Measurements from ENCODE around the gene HAS3. TPM values are rescaled to one million over a fixed set of nuclear protein-coding genes. Genes with fewer than 3 reads are reported as not detected.

Gene HAS3
- total RNA-seq, 2 experiments from 2014 or later, result 0.67 to 0.84 TPM

DNA sequence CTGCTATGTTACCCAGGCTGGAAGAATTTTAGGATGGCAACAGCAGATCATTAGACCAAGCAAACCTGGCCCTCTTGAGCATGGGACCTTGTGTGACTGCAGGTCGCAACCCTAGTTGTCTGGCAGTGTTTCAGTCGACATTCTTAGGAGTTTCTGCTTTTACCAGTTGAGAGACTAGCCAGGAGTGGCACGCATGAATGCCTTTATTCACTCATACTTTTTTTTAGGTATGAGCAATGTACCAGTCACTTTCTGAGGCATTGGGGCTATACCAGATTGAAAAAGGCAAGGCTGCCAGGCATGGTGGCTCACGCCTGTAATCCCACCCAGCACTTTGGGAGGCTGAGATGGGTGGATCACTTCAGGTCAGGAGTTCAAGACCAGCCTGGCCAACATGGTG lies 28.2 kb upstream of the HAS3 start:
- no peaks in the 10 kb centered on the region for H3K4me1 Mint-ChIP-seq
- no peaks in the 10 kb centered on the region for H3K36me3 Mint-ChIP-seq (ENCODE audit: low read depth)
- POLR2A ChIA-PET, result interaction anchor here (0.7 kb wide), 1 partner anchor 412 kb away, joined by 3 read pairs; no protein-coding TSS in a partner anchor
- H3K9me3 Mint-ChIP-seq, result no peaks in the 10 kb centered on the region
- CTCF ChIA-PET, result no interaction called here
- DNase-seq, result no peak
- H3K27ac Mint-ChIP-seq, result no peak overlapping the region
- no peak overlapping the region for H3K4me3 Mint-ChIP-seq
- H3K27me3 Mint-ChIP-seq, result no peaks in the 10 kb centered on the region

DNA sequence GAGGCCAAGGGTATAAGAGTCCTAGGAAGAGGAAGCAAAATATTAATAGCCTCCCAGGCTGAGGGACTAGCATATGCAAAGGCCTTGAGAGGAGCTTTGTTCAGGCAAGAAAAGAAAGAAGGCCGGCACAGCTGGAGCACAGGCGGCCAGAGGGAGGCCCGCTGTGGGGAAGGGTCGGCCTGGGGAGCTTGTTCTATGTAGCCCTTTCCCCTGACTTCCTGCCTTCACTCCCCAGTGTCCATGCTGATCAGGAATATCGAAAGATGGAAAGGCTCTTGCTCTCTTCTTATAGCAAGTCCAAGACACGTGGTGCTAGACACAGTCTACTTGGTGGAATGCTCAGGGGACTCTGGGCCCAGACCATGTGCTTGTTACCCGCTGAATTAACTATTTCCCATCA lies 27.4 kb upstream of the HAS3 start:
- no peak for DNase-seq
- Mint-ChIP-seq H3K36me3 (ENCODE audit: low read depth) (peaks cover 3% of the 10 kb centered on the region), H3K4me3 (no peak overlapping the region), H3K27ac (no peak overlapping the region), H3K9me3 (no peaks in the 10 kb centered on the region), H3K27me3 (no peaks in the 10 kb centered on the region), H3K4me1 (no peaks in the 10 kb centered on the region)
- CTCF ChIA-PET, result no interaction called here
- POLR2A ChIA-PET, result no interaction called here

DNA sequence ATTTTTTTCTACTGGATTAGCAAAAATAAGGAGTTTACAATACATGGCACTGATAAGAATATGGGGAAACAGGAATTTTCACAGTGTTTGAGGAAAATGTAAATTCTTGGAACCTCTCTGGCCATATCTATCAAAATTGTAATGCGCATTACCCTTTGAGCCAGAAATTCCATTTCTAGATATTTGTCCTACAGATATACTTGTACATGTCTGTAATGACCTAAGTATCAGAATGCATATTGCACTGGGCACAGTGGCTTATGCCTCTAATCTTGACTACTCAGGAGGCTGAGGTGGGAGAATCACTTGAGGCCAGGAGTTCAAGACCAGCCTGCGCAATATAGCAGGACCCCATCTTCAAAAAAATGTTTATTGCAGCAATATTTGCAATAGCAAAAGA lies 25.8 kb upstream of the HAS3 start:
- ChIA-PET POLR2A (no interaction called here), CTCF (no interaction called here)
- no peaks in the 10 kb centered on the region for H3K9me3 Mint-ChIP-seq
- no peak overlapping the region for H3K27ac Mint-ChIP-seq
- H3K36me3 Mint-ChIP-seq (ENCODE audit: low read depth), result peaks cover 3% of the 10 kb centered on the region
- no peaks in the 10 kb centered on the region for H3K4me1 Mint-ChIP-seq
- no peak for DNase-seq
- no peak overlapping the region for H3K4me3 Mint-ChIP-seq
- no peaks in the 10 kb centered on the region for H3K27me3 Mint-ChIP-seq

DNA sequence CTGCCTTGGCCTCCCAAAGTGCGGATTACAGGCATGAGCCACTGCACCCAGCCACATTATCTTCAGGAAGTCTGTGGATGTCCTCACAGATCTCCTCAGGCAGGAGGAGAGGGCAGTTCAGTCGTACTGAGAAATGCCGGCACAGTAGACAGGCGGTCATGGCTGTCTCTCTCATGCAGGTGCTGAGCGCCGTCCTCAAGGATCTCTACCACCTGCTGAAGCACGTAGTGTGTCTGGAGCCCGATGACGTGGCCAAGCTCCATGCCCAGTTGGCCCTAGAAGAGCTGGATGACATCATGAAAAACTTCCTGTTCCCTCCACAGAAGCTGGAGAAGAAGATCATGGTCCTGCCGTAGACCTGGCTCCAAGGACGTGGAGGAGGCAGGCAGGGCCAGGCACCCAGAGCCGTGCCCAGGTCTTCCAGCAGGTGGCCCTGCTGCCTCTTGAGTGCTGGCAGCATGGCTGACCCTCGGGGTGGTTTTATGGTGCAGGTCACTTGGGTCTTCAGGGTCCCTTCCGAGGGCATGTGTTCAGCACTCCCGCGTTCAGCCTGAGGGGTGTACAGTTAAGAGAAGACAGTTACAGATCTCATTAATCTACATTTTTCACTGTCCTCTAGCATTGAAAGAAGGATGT lies 22.0 kb upstream of the HAS3 start:
- Mint-ChIP-seq H3K4me3 (no peak overlapping the region), H3K4me1 (peaks cover 10% of the 10 kb centered on the region), H3K9me3 (no peaks in the 10 kb centered on the region), H3K36me3 (ENCODE audit: low read depth) (peaks cover 13% of the 10 kb centered on the region), H3K27ac (no peak overlapping the region), H3K27me3 (no peaks in the 10 kb centered on the region)
- DNase-seq, result no peak
- ChIA-PET CTCF (interaction anchor here (1.2 kb wide), 1 partner anchor 18 kb away, joined by 3 read pairs; no protein-coding TSS in a partner anchor), POLR2A (no interaction called here)

DNA sequence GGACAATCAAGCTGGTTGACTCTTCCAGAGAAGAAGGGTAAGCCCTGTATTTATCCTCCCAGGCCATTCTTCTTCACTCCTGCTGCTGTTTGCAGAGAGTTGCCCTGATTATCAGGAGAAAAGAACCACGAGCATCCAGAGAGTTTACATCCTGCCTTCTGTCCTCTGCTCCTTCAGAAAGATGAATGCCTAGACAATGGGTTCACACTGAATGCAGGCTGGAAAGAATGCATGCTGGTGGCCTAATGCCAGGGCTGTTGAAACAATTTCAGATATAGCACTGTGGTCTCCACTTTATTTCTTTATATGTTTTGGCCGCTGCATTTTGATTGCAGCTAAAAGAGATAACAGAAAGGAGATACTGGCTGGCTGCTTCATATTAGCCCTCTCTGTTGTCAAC lies 21.2 kb upstream of the HAS3 start:
- H3K4me1 Mint-ChIP-seq, result peaks cover 17% of the 10 kb centered on the region
- no peaks in the 10 kb centered on the region for H3K9me3 Mint-ChIP-seq
- H3K27ac Mint-ChIP-seq, result no peak overlapping the region
- ChIA-PET POLR2A (no interaction called here), CTCF (interaction anchor here (1.6 kb wide), 1 partner anchor 22 kb away, joined by 3 read pairs; the partner anchor contains the start of gene HAS3)
- H3K36me3 Mint-ChIP-seq (ENCODE audit: low read depth), result peaks cover 13% of the 10 kb centered on the region
- DNase-seq, result no peak
- H3K27me3 Mint-ChIP-seq, result no peaks in the 10 kb centered on the region
- no peak overlapping the region for H3K4me3 Mint-ChIP-seq

DNA sequence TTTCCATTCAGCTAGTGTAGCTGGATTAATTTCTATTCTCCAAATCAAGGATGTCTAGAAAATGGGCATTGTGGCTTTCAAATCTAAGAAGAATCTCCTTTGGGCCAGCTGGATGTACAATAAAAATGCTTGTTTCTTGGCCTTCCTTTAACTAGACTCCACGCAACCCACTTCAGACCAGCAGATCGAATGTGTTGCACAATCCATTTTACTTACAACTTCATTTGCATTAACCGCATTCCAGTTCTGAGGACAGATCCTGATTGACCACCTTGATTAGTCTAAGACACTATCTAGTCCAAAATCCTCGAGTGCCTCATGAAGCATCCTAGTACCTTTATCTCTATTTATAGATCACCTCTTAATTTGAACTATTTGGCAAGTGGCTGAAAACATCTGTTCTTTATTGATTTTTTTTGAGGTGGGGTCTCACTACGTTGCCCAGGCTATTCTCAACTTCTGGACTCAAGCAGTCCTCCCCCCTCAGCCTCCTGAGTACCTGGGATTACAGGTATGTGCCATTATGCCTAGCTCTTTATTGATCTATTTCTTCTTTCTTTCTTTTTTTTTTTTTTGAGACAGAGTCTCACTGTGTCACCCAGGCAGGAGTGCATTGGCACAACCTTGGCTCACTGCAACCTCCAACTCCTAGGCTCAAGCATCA lies 20.3 kb upstream of the HAS3 start:
- POLR2A ChIA-PET, result no interaction called here
- H3K9me3 Mint-ChIP-seq, result no peaks in the 10 kb centered on the region
- CTCF ChIA-PET, result interaction anchor here (0.7 to 1.6 kb wide), 2 partner anchors 19 to 21 kb away, joined by 3 to 4 read pairs; partner anchors contain the start of gene HAS3
- no peaks in the 10 kb centered on the region for H3K27me3 Mint-ChIP-seq
- H3K36me3 Mint-ChIP-seq (ENCODE audit: low read depth), result peaks cover 13% of the 10 kb centered on the region
- no peak overlapping the region for H3K4me3 Mint-ChIP-seq
- H3K27ac Mint-ChIP-seq, result no peak overlapping the region
- no peak for DNase-seq
- peaks cover 21% of the 10 kb centered on the region for H3K4me1 Mint-ChIP-seq

DNA sequence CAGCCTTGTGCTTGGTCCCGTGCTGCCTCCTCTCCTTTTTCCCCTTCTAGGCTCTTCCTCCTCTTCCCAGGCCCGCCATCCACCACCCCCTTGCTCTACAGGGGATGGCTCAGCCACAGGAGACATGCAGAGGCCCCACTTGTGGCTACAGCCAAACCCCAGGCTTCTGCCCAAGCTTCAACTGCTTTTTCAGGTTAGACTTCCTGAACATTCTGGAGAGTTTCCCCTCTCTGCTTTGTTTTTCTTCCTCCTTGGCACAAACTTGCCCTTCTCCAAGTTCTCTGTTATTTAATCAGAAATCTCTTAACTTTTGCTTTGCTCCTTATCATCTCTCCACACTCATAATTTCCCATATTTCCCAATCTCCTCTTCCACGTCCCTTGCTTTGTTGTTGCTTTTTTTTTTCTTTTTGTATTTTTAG lies 18.3 kb upstream of the HAS3 start:
- Mint-ChIP-seq H3K9me3 (no peaks in the 10 kb centered on the region), H3K27me3 (no peaks in the 10 kb centered on the region), H3K4me3 (no peak overlapping the region), H3K4me1 (peaks cover 21% of the 10 kb centered on the region), H3K27ac (no peak overlapping the region), H3K36me3 (ENCODE audit: low read depth) (peaks cover 13% of the 10 kb centered on the region)
- DNase-seq, result no peak
- ChIA-PET CTCF (no interaction called here), POLR2A (no interaction called here)

DNA sequence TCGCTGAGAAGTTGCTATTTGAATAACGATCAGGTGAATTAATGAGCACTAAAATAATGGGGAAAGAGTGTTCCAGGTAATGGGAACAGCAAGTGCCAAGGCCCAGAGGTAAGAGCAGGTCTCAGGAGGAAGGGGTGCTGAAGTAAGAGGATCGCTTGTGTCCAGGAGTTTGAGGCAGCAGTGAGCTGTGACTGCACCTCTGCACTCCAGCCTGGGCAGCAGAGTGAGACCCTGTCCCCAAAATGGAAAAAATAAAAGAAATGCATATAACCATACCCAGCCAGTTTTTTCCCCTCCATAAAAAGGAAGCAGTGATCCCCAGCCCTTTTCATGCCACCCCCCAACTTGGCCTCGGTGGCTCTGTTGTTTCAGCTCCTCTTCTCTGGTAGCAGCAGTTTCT lies 16.8 kb upstream of the HAS3 start:
- Mint-ChIP-seq H3K4me1 (peaks cover 21% of the 10 kb centered on the region), H3K36me3 (ENCODE audit: low read depth) (peaks cover 10% of the 10 kb centered on the region), H3K27ac (no peak overlapping the region), H3K9me3 (no peaks in the 10 kb centered on the region), H3K4me3 (no peak overlapping the region), H3K27me3 (no peaks in the 10 kb centered on the region)
- no peak for DNase-seq
- CTCF ChIA-PET, result interaction anchor here (1.0 kb wide), 1 partner anchor 23 kb away, joined by 3 read pairs; no protein-coding TSS in a partner anchor
- POLR2A ChIA-PET, result no interaction called here

DNA sequence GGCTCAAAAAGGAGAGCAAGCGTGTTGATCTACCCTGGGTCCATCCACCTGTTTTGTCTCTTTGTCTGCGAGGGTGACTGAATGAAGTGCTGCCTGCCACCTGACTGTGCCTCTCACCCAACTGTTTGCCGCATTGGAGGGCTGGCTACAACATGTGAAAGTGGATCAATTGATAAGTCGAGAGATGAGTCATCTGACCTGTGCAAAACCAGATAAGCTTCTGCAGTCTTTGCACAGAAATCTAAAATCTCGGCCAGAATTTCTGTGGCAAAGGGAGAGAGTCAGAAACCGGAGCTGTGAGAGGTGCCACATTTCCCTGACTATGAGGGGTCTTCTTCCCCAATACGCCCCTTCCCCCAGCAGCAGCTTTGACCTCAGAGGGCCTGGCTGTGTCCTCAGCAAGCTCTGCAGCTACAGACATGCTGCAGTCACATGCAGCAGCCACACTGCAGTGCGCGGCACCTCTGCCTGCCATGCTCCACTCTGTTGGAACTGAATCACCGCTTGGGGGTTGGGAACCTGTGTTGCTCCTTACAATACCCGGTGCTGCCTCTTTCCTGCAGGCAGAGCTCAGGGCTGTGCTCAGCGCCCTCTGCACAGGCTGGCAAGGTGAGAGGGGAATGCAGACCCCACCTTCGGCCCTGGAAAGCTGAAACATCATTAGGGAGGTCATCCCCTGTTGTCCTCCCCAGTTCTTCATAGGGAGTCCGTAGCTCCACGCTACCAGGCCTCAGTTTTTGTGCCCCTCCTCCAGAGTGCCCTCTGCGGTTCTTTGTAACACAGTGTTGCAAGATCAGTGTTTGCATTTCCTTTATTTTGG lies 16.2 kb upstream of the HAS3 start:
- CTCF ChIA-PET, result interaction anchor here (0.6 to 1.0 kb wide), 2 partner anchors 22 to 184 kb away, joined by 3 to 4 read pairs; no protein-coding TSS in a partner anchor
- Mint-ChIP-seq H3K4me1 (peaks cover 21% of the 10 kb centered on the region), H3K27me3 (no peaks in the 10 kb centered on the region), H3K27ac (no peak overlapping the region), H3K36me3 (ENCODE audit: low read depth) (peaks cover 10% of the 10 kb centered on the region), H3K9me3 (no peaks in the 10 kb centered on the region), H3K4me3 (no peak overlapping the region)
- DNase-seq, result peak; percentile 19
- POLR2A ChIA-PET, result no interaction called here

DNA sequence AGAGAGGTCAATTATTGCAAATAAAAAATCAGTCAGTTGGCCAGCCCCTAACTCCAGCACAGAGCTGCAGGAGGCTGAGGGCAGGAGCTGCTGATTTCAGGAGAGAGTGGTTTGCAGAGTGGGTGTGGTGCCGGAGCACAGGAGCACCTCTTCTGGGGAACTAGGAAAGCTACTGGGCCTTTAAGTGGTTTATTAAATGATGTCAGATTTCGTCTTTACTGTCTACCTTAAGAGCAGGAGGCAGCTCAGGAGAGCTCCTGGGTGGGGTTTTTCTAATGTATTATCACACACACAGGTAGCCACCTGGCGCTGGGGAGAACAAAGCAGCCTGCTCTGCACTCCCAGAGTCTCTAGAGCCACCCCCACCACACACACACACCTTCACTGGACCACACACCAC lies 11.5 kb upstream of the HAS3 start:
- H3K36me3 Mint-ChIP-seq (ENCODE audit: low read depth), result no peaks in the 10 kb centered on the region
- no peak overlapping the region for H3K4me3 Mint-ChIP-seq
- peaks cover 6% of the 10 kb centered on the region for H3K4me1 Mint-ChIP-seq
- POLR2A ChIA-PET, result interaction anchor here (0.6 kb wide), 2 partner anchors 65 to 564 kb away, joined by 3 to 5 read pairs; no protein-coding TSS in a partner anchor
- DNase-seq, result no peak
- H3K27me3 Mint-ChIP-seq, result no peaks in the 10 kb centered on the region
- no peak overlapping the region for H3K27ac Mint-ChIP-seq
- no peaks in the 10 kb centered on the region for H3K9me3 Mint-ChIP-seq
- CTCF ChIA-PET, result no interaction called here

DNA sequence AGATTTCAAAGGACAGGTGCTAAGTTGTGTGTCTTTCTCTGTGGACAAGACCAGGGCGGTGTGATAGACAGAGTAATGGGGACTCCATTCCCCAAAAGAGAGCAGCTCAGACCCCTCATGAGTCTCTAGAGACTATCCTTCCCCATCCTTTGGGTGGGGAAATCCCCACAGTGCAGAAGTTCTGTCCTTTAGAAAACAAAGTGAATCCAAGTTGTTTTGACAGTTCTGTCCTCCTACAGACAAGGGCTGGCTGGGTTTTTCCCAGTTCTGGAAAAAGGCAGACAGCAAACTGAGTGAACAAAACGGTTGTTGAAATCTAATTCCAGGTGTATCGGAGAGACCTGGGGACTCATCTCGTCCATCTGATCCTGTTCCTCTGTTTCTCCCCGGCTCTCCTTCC lies 11.0 kb upstream of the HAS3 start:
- ChIA-PET POLR2A (no interaction called here), CTCF (interaction anchor here (0.6 kb wide), 2 partner anchors 29 to 250 kb away, joined by 3 read pairs; no protein-coding TSS in a partner anchor)
- Mint-ChIP-seq H3K9me3 (no peaks in the 10 kb centered on the region), H3K27ac (no peak overlapping the region), H3K36me3 (ENCODE audit: low read depth) (no peaks in the 10 kb centered on the region), H3K4me3 (no peak overlapping the region), H3K27me3 (no peaks in the 10 kb centered on the region), H3K4me1 (peaks cover 2% of the 10 kb centered on the region)
- DNase-seq, result no peak

DNA sequence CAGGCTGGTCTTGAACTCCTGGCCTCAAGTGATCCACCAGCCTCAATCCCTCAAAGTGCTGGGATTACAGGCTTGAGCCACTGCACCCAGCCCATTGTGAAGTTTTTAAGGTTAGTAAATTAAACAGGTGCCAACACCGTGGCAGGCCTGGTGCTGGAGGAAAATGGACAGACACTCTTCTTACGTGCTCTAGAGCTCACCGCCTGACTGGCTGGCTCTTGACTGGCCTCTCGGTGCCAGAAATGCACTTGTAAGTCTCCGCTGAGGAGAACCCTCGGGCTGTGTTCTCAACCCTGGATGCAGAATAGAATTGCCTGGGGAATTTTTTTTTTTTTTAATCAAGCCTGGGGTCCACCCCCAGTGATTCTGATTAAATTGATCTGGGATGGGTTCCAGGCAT lies 10.3 kb upstream of the HAS3 start:
- ChIA-PET POLR2A (interaction anchor here (0.6 kb wide), 1 partner anchor 130 kb away, joined by 3 read pairs; no protein-coding TSS in a partner anchor), CTCF (interaction anchor here (1.1 kb wide), 1 partner anchor 13 kb away, joined by 3 read pairs; no protein-coding TSS in a partner anchor)
- no peaks in the 10 kb centered on the region for H3K36me3 Mint-ChIP-seq (ENCODE audit: low read depth)
- no peaks in the 10 kb centered on the region for H3K27me3 Mint-ChIP-seq
- no peak overlapping the region for H3K27ac Mint-ChIP-seq
- DNase-seq, result no peak
- H3K4me3 Mint-ChIP-seq, result no peak overlapping the region
- H3K9me3 Mint-ChIP-seq, result no peaks in the 10 kb centered on the region
- no peaks in the 10 kb centered on the region for H3K4me1 Mint-ChIP-seq
